ENCODE measurements around the gene SND1.
"Not testable (repeated sequence)": the region's sequence is repeated elsewhere in the genome, so short reads cannot be mapped to it uniquely, and the experiment has no call there.

The SND1 gene

DNA sequence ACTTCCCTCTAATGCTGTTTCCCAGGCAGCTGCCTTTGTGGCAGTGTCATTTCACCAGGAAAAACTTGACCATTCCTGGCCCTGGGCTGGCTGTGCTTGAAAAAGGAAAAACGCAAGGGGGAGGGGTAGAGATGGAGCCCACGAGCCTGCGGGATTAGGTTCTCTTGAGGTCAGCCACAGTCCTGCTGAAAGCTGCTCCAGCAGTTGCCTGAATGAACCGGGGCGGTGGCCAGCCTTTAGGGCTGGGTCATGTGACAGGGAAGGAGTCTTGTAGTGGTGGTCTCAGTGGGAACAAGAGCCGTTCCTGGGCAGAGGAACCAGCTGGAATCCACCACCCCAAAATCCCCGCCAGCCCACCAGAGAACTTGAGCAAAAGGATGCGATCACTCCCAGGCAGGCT is 430.4 kb downstream of the SND1 start:
- peak; percentile 48 for DNase-seq

DNA sequence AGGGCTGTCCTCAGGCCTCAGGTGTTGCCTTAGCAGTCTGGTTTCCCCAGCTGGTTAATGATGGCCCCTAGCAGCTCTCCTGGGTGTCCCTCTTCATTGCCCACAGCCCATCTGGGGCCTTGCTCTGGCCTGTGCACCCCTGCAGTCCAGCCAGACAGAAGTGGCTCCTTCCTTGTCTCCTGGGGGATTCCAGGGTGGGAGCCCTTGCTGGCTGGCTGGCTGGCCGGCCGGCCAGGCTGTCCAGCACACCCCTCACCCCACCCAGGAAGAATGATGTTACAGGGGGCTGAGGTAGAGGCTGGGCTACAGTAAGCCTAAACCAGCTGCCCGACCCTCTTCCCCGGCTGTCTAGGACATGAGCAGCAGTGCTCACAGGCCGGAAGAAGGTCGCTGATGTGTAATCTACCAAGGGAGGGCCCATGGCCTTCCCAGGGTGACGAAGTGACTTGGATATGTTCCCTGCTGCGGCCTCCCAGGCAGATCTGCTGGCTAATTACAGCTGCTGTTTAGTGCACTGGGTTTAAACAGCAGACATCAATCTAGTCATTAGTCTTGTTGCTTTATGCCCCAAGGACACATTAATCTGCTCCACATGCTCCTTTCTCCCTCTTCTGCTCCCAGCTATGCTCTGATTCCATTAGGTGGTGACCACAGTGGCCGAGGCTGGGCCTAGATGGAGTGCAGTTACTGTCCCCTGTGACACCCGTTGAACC is 433.1 kb downstream of the SND1 start:
- DNase-seq: peak; percentile 65

DNA sequence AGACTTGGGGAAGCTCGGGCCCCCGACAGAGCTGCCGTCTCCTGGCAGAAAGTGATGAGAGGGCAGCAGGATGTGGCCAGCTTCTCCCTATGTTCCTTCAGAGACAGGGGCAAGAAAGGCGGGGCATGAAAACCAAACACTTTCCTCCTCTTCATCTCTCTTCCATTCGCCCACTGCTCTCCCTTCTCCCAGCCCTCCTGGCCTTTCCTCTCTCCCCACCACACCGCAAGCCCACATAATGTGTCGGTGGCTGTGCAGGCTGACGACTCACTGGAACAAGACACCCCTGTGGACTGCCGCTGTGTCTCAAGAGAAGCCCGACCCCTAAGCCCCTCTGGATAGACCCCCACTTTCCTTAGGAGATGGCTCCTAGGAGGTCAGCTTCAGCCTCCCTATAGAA is 438.5 kb downstream of the SND1 start:
- DNase-seq: no peak

DNA sequence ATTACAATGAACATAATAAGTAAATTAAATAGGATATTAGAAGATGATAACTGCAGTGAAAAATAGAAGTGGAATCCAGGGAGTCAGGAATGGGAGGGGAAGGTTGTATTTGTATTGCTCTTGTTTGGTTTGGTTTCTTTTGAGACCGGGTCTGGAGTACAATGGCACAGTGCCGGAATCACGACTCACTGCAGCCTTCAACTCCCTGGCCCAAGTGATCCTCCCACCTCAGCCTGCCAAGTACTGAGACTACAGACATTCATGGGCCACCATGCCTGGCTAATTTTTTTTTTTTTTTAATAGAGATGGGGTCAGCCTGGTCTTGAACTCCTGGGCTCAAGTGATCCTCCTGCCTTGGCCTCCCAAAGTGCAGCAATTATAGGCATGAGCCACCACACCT is 439.1 kb downstream of the SND1 start:
- DNase-seq: no peak

DNA sequence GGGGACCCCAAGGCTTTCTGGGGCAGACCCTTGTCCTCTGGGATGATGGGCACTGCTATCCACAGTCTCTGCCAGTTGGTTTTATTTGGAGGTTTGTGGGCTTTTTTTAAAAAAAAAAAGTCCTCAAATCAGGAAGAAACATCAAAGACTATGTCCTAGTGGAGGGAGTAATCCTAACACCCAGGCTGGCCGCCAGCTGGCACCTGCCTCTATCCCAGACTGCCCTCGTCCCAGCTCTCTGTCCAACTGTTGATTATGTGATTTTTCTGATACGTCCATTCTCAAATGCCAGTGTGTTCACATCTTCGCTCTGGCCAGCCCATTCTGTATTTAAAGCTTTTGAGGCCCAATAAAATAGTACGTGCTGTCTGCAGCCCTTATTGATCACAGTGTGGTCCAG is 440.2 kb downstream of the SND1 start:
- DNase-seq: no peak

DNA sequence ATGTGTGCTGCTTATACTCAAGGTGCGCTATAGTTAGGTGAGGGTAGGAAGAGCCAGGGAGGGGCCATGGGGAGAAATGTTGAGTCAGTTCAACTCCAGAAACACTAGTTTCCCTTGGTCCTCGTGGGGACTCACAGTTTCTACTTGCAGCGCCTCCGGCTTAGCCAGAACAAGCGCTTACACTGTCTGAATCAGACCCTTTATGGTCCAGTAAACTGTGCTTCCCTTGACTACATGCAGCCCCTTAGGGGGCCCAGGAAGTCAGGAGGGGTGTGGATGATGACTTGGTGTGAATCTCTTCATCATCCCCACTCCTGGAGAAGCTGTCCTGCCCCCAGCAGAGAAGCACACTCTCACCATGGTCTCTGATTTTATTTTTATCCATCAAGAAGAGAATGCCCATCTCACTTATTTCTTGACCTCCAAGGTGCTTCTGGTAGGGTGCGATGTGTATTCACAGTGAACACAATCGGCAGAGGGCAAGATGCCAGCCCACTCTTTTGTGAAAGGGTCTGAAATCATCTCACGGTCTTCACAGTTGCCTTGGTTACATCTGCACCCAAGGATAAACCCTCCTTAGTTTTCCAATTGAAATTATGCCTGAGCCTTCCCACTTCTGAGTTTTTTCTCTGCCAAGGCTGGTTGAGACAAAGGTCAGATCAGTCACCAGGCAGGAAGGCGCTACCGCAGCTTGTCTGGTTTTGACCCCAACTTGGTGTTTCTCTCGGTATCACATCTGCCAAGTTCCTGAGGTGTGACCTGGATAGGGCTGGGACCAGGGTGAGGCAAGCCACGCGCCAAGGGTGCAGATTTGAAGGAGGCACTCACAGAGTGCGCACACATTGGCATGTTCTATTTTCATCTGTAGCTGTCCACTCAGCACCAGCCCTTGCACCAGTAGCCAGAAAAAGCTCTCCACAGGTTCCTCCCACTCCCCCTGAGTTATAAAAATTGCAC is 441.9 kb downstream of the SND1 start:
- DNase-seq: no peak

DNA sequence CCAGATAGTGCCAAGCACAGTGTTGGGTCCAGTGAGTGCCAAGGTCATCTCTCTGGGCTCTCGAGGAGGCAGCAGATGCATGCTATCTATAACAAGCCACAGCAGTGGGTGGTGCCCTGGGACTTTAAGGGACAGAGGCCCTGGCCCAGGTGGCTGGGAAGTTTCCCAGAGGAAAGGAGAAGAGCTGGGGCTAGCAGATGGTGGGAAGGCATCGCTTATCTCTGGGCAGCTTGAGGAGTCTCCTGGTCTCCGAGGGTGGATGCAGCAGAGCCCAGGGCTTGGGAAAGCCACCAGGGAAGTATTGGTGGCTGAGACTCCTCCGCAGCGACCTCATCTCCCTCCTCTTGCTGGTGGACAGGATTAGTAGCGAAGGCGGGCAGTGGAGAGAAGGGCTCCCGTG is 442.7 kb downstream of the SND1 start:
- DNase-seq: no peak

DNA sequence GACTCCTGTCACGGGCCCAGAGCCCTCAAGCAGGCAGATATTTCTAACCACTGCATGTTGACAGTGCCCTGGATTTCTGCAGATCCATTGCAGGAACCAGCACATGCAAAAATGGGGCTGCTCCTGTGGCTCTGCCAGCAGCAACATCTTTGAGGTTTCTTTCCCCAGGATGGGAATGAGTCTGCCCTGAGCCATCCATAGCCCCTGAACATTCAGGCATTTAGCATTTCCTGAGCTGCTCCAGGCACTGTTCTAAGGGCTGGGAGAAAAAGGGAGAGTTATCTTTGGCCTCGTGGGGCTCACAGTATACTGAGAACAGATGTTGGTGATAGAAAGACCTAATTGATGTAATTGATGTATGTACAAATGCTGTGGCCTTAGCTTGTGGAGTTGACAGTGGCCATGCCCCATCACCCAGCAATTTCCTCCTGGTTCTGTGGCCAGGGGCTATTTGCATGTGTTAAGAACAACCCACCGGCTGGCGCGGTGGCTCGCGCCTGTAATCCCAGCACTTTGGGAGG is 445.3 kb downstream of the SND1 start:
- DNase-seq: no peak

DNA sequence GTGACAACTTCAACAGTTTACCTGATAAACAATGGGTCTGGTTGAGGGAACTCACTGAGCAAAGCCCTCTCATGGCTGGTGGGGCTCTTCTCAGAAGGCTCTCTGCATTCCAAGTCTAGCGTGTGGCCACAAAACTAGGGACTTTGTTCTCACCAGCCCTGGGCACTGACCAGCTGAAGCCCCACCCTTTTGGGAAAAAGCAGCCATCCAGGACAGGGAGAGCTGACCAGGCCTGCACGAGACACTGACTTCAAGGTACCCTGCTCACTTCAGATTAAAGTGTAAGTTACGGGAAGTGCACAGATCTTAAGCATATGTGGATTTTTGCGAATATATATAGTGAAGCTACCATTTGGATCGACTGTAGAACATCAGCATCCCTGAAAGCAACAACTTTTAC is 446.6 kb downstream of the SND1 start:
- DNase-seq: no peak

DNA sequence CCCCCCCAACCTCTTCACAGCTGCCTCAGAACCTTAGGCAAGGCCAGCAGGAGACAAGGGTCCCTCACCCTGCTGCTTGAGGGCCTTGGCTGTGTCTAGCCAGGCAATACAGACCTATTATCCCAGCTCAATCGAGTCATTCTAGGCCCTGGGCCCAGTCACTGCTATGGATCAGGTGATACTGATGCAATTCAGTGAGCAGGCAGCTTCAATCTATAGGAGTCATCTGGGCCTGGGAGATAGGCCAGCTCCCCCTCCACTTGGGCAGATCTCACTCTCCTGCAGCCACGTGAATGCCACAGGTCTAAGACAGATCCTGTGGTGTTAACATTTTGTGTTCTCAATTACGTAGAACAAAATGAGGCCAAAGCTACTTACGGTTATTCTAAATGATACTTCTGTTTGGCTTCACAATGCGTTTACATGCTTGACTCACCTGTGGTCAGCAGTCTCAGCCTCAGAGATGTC is 447.2 kb downstream of the SND1 start:
- no peak for DNase-seq

DNA sequence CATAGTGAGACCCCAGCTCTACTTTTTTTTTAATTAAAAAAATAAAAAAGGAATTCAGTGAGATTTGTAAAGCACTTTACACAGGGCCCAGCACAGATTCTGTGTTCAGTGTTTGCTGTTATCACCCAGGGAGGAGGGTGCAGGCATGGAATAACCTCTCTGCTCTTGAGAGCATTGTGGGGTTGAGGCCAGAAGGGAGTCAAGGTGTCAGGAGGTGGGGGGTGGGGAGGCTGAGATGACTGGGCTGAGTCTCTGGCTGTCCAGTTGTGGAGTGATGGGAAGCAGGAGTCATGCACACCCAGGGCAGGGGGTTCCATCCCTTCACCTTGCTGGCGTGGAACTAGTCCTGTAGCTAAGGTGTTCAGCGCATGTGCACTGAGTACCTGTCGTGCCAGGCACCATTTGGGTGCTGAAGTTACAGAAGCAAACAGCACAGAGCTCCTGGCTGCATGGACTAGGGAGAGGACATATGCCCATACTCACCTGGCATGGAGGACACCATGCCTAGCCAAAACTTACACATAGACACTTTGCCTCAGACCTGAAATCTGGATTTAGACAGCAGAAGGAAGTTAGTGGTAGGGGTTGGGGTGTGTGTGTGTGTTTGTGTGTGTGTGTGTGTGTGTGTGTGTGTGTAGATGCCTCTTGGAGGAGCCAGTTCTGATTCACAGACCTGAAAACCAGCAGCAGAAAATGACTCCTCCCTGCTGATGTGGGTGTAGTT is 448.4 kb downstream of the SND1 start:
- no peak for DNase-seq

DNA sequence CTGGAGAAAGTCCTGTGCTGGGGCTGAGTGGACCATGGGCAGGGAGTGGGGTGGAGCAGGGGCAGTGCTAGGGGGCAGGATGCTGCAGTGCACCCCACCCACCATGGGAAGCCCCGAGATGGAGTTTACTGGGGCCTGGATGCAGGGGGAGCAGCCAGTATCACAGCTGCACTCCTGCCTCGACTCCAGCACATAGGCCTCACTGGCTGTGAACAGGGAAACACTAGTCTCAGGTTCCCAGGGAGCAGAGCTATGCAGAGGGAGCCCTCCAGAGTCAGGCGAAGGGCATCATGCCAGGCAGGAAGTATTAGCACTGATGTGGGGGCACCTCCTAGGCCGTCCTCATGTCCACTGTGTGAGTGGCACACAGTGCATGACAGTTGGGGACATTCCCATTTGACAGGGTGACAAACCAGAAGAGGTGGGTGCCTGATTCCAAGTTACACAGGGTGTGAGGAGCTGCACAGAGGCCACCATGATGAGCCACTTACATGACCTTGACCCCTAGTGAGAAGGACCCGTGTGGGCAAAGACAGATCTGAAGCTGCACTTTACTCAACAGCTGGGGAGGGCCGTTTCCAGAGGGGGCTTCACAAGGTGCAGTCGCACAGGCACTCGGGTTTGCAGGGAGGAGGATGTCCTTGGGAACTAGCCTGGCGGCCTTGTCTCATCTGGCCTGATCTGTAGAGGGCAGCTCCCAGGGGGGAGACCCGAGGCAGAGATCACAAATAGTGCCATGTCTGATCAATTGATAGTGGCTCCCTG is 449.1 kb downstream of the SND1 start:
- DNase-seq: no peak

DNA sequence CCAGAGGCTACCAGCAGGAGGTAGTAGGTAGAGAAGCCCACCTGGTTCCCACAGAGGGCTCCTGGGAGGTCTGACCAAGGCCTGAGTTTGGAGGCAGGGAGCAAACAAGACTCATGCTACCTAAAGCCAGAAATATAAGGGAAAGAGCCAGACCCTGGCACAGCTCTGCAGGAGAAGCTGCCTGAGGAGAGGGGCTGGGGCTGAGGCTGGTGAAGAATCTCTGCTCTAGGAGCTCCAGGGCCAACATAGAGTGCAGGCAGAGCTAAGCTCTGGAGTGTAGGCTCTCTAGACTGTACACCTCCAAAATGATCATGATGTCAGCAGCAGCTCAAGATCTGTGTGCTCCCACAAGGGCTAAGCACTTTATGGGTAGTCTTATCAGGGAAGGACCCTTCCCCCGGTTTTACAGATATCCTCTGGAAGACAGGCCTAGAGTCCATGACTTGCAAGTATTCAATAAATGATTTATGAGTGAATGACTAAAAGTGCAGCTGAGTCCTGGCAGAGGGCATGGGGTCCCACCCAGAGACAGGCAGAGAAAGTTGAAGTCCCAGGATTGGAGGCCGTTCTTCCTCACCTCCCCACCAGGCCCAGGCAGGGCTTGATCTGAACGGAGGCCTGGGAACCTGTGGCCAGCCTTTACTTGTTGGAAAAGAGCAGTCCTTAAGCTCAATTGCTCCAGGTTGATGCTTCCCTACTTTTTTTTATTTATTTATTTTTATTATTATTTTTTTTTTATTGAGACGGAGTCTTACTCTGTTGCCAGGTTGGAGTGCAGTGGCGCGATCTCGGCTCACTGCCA is 450.7 kb downstream of the SND1 start:
- DNase-seq: peak; percentile 19

DNA sequence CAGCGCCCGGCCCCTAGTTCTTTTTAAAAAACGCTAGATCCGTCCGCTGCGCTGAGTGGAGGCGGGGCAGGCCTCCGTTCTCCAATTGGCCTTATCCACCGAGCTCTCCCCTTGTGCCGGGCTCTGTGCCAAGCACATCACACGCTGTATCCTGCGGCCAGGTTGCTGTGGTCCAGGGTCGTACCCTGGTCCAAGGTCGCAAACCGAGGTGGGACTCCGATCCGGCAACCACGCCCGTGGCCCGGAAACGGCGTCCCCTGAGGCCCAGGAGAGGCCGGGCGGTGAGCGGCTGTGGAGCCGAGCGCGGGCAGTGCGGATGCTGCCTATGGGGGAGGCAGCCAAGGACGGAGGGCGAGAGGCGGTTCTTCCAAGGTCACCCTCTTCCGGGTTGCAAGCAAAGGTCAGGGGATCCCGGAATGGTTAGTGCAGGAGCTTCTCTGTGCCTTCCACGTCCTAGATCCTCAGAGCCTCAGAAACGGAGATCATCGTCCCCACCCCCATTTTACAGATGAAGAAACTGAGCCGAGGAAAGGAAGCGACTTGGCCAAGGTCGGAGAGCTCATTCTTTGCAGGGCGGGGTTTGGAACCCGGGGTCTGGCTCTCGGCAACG is 451.6 kb downstream of the SND1 start:
- peak; percentile 63 for DNase-seq

DNA sequence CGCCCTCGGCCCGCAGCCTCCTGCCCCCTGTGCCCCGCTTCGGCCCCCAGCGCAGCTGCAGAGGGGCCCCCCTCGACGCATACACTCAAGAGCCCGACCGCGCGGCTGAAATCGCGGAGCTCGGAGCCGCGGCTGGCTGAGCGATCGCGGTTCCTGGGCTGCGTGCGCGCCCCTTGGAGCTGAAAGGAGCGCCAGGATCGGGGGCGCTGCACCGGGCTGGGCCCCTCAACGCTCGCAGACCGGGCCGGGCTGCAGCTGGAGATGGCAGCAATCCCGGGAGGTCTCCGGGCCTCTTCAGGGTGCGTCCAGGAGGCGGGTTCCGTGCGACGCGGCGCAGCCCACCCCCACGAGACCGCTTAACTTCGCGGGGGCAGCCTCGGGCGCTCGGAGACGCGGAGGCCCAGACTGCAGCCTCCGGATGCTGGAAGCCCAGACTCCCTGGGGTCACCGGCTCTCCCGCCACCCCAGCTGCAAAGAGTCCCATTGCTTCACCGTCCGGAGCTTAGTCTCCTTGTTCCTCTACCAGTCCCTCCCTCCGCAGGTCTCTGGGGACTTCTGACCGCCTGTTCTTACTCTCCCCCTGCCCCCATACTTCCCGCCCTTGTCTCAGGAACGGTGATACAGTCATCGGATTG is 452.2 kb downstream of the SND1 start:
- DNase-seq: peak; percentile 65

DNA sequence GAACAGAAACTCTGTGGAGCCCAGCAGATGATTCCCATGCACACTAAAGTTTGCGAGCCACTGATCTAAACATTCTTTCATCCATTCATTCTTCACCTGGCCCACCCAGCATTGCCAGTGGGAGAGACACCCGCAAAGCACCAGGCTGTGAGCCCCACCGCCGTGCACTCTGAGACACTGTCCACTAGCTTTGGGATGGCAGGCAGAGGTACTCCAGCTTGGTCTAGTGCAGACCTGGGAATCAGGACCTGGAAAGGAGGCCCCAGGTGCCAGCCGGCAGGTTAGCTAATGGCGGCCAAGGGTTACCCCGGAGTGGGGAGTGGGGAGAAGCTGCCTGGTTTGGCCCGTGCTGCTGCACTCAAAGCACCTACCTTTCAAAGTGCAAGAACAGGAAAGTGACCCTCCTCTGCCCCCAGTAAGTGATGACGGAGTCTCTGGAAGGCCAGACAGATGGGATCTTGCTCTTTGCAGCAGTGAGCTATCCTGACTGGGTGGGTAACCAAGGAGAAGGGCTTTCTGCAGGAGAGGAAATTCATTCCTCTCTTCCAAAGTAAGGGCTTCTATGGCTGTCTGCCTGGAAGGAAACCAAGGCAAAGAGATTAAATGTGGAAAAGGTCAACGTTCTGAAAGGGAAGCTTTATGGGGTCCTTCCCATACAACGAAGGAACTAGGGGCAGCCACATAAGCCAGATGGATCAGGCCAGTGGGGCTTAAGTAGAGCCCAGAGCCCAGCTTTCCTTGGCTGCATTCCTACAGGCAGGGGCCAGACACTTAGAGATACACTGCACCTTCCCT is 453.4 kb downstream of the SND1 start:
- no peak for DNase-seq

DNA sequence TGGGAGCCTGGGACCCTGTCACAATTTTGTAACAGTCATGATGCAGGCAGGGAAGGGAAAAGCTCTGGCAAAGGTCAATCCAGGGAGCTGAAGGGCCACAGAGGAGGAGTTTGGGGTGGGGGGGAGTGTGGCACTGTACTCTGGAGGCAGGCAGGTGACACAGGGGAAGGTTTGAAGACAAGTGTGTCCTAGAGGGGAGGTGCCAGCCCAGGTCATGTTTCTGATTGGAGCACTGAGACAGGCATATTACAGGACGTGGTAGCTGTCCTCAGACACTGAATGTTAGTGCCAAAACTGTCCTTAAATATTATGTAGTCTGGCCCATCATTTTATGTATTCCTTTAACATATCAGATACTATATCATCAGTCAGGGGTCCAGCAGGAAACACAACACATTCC is 454.8 kb downstream of the SND1 start:
- no peak for DNase-seq

DNA sequence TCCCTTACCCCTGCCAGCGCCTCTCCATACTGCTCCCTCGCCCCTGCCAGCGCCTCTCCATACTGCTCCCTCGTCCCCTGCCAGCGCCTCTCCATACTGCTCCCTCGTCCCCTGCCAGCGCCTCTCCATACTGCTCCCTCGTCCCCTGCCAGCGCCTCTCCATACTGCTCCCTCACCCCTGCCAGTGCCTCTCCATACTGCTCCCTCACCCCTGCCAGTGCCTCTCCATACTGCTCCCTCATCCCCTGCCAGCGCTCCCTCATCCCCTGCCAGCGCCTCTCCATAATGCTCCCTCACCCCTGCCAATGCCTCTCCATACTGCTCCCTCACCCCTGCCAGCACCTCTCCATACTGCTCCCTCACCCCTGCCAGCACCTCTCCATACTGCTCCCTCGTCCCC is 455.5 kb downstream of the SND1 start:
- not testable (repeated sequence) for DNase-seq

DNA sequence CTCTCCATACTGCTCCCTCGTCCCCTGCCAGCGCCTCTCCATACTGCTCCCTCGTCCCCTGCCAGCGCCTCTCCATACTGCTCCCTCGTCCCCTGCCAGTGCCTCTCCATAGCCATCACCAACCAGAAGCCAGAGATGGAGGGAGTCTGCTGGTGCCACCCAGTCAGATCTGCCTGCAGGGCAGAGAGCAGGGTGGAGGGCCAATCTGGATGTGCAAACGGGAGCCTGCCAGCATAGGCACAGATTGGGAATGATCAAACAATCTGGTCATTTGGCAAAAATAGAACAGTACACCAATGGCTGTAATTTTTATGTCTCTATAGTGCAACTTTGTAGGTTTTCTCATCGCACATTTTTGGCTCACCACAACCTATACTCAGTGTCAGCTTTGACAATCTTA is 456.1 kb downstream of the SND1 start:
- no peak for DNase-seq
